MV-4-11 (cell line): ENCODE data around the gene RPS5.

ENCODE experiments used
- DNase-seq: peaks from one replicate; lab custom pipeline; 2025; lab: John Stamatoyannopoulos, UW

The RPS5 gene

DNA sequence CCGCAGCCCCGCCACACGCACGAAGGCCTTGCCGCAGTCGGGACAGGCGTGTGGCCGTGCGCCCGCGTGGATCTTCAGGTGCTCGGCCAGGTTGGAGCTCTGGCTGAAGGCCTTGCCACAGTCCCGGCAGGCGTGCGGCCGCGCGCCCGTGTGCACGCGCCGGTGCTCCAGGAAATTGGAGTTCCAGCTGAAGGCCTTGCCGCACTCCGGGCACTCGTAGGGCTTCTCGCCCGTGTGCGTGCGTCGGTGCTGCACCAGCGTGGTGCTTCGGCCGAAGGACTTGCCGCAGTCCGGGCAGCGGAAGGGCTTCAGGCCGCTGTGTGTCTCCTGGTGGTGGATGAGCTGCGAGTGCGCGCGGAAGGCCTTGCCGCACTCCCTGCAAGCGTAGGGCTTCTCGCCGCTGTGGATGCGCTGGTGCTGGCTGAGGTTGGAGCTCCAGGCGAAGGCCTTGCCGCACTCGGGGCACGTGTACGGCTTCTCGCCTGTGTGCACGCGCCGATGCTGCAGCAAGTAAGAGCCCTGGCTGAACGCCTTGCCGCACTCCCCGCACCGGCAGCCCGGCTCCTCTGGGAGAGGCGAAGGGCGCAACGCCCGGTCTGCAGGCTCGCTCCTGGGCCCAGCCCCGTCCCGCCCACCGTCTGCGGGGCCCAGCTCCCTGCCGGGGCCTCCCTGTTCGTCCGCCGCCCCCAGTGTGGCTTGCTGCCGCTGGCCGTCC lies 30.1 kb upstream of the RPS5 start:
- DNase-seq: no peak

DNA sequence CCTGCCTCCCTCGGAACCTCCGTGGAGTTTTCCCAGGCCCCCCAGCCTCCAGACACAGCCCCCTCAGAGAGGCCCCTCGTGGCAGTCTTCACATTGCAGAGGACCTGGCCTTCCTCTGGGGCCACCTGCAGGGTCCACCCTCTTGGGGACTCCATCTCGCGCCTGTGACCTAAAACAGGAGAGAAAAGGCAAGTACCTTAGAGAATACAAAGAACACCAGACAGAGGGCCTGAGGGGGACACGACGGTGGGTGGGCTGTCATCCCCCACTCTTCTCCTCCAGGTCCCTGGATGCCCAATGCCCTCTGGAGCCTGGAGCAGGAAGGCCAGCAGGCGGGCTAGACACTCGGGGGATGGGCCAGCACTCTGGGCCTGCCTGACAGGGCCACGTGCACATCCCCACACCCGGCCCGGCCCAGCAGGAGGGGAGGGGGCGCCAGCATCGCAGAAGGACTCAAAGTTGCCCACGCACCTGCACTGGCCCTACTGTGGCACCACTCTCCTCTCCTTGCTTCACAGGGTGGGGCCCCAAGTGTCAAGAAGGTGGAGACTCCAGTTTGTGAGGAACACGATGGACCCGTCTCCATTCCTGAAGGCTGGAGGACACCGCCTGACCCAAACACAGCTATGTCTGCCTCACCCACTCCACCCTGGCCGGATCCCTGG lies 29.5 kb upstream of the RPS5 start:
- no peak for DNase-seq

DNA sequence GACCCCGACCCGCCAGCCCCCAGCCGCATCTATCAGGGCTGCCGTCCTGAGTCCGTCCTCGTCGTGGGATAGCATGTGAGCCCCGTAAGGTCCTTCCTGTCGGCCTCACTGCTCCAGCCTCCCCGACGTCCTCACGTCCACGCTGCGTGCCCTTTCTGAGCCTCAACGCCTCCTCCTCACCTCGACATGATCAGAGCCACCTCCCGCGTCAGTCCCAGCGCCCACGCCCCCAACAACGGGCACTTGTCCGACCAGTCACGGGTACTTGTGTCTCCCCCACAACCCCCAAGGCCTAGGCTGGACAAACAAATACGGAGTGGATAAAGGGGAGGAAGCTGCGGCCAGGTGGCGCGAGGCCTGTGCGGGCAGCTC lies 25.2 kb upstream of the RPS5 start:
- DNase-seq: peak; percentile 54

DNA sequence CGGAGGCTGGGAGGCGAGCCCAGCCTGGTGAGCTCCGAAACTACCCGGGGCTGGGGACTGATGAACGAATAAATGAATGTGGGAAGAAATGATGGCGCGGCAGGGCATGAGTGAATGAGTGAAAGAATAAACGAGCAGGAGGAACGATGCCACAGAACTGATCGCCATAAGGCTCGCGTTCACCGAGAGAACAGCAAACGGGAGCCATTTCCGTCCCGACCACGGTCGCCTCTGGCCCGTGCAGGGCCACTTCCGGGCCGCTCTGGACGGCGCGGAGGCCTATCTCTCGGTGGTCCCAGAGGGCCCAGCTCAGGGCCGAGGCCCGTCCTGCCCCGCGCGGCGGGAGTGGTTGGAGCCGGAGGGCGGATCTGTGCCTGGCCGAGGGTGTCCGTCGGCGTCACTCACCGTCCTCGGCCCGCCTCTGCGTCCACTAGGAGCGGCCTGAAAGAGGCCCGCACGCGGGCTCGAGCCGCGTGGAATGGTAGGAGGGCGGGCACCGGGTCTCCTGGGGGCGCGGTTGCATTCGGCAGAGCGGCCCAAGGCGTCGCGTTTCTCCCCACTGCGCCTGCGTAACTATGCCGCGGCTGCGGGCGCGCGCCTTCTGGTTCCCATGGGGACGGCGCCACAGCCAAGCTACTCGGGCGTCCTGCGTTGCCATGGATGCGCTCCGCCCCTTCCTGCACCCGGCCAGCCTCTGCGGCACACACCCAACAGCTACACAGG lies 24.6 kb upstream of the RPS5 start, which contains the start of gene ZNF497:
ZNF497 (minus strand) TSS at position 480 of the 723 bp plus-strand sequence. CDS start 5,116 bp downstream, outside the sequence.
- peak; percentile 97 for DNase-seq

DNA sequence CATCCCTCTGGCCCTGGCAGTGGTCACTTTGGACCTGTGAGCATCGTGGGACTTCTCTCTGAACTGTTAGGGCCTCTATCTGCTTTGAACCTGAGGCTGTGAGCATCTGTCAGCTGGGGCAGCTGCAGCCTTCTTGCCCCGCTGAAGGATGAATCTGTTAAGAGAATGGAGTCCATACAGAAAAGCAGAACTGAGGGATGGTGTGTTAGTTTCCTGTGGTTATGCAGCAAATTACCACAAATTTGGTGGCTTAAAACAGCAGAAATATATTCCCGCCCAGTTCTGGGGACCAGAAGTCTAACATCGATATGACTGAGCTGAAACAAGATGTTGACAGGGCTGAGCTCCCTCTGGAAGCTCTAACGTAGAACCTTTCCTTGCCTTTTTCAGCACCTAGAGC lies 22.9 kb upstream of the RPS5 start:
- DNase-seq: peak; percentile 99

DNA sequence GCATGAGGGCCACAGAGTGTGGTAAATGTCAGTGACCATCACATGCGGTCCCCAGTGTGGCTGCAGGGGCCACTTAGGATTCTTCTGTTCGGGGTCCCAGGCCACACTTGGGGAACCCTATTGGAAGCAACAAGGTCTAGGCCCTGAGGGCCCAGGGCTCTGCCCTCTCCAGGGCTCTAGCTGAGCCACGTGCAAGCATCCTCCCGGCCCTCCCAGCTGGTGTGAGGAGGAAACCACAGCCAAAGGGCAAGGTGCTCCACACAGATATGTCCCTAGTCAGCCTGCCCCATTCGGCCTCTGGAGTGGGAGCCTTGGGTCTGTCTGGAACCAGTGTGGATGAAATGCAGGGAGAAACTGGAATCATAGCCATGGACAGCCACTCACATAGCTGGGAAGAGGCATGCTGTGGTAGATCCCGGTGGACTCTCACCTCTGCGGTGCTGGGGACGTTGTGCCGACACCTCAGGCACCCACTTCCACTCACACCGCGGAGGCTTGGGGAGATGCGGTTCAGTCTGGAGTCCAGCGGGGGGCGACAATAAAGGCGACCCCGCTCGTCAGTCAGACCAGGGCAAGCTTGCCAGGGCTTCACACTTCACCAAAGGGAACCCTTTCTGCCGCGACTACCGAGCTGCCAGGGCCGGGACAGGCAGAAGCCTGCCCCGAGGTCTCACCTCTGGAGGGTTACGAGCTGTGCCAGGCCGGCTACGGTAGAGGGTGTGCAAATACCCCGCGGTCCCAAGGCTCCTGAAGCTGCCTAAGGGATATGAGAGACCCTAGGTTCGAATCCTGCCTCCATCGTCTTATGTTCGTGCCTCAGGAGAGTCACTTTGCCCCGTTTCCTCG lies 20.3 kb upstream of the RPS5 start:
- no peak for DNase-seq

DNA sequence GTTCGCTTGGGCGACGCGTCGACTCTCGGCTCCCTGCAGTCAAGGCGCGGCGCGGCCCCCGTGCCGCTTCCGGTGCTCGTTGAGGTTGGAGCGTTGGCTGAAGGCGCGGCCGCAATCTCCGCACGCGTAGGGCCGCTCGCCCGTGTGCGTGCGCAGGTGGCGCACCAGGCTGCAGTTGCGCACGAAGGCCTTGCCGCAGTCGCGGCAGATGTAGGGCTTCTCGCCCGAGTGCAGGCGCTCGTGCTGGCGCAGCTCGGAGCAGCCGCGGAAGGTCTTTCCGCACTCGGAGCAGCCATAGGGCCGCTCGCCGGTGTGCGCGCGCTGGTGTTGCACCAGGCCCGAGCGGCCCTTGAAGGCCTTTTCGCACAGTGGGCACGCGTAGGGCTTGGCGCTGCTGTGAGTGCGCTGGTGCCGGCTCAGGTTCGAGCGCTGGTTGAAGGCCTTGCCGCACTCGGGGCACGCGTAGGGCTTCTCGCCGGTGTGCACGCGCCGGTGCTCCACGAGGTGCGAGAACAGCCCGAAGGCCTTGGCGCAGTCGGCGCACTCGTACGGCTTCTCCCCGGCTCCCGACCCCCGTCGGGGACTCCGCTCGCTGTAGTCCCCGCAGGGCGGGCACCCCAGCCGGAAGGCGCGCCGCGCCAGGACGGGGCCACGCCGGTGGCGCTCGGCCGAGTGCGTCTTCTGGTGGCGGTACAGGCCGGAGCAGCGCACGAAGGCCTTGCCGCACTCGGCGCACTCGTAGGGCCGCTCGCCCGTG lies 19.2 kb upstream of the RPS5 start:
- DNase-seq: no peak

DNA sequence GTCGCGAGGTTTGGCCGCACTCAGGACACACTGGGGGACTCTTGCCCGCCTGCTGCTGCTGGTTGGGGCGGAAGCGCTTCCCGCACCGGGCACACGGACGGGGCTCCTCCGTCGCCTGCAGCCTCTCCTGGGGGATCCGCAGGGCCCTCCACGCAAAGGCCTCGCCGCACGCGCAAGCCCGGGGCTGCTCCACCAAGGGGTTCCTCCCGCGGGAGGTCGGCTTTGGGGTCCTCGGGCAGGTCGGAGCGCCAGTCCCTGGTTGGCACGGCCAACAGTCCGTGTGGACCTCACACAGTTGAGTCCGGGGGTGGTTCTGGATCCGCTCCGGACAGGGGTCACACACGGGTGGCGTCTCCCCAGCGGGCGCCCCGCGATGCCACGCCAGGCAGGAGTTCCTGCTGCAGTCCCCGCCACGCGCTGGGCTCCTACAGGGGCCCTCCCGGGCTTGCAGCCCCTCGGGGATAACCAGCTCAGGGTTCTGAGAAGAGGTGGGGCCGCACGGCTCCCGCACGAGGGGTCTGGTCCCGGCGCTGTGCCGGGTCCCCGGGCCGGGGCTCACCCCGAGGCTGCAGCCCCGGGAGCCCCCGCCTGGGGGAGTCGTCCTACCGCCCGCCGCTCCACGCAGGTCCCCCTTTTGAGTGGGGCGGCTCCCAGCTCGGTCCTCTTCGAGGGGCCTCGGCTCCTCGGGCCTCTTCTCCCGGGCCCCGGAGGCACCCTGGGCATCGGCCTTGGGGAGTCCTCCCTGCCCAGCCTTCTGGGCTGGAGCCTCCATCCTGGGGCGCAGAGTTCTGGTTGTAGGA lies 18.3 kb upstream of the RPS5 start:
- DNase-seq: no peak

DNA sequence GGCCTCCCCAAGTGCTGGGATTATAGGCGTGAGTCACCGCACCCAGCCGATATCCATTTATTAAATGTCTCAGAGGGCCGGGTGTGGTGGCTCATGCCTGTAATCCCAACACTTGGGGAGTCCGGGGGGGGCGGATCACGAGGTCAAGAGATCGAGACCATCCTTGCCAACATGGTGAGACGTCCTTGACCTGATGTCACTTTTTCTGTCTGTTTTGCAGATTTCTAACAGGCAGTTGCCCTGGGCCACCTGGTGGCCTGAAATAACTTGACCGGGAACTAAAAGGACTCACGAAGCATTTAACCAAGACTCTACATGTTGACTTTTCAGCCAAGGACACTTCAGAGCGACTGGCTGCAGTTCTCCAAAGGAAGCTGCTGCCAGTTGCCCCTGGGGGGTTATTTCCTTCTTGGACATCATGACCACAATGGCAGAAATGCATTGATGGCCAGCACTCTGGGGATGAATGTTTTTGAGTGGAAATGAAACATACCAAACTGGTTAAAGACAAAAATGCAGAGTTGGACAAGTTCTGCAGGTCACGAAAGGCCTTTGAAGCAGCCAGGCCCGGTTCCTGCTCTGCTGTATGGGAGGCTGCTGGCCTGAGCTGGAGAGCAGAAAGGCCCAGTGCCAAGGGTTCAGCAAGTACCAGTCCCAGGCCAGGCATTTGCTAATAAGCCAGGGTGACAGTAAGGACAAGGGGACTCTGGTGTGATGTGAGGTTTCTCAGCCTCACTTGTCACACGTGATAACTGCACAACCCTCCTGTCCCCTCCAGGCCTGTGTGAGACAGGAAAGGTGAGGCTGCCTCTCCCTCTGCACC lies 14.5 kb upstream of the RPS5 start:
- DNase-seq: no peak

DNA sequence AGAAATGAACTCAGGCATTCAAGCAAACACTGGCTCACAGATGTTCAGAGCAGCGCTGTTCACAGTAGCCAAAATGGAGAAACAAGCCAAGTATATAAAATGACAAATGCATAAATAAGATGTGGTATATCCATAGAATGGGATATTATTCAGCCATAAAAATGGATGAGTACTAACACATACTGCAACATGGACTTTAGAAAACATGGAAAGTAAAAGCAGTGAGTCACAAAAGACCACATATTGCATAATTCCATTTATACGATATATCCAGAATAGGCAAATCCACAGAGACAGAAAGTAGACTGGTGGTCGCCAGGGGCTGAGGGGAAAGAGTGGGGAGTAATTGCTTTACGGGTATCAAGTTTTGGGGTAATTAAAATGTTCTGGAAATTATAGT lies 12.9 kb upstream of the RPS5 start:
- DNase-seq: peak; percentile 76

DNA sequence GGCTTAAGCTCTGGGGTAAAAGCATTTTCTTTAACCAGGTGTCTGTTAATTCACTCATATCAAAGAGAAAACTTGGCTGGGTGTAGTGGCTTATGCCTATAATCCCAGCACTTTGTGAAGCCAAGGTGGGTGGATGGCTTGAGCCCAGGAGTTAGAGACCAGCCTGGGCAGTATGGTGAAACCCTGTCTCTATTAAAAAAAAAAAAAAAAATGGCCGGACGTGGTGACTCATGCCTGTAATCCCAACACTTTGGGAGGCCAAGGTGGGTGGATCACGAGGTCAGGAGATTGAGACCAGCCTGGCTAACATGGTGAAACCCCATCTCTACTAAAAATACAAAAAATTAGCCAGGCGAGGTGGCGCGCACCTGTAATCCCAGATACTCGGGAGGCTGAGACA lies 10.3 kb upstream of the RPS5 start:
- peak; percentile 38 for DNase-seq

DNA sequence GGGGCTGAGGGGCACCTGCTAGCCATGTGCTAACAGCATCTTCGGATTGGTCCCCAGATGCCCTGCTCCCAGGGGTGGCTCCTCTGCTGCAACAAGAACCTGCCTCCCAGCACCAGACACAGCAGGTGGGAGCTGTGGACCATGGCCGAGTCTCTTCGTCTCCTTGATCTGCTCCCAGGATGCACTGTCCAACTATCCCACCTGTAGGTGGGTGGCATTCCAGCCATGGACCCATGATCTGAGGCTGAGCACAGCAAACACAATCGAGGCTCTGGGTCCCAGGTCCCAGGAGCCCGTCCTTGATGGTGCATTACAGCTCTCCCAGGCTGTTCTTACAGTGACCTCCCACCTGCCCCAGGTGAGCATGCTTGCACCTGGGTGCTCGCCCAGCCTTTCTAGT lies 7.8 kb upstream of the RPS5 start:
- no peak for DNase-seq

DNA sequence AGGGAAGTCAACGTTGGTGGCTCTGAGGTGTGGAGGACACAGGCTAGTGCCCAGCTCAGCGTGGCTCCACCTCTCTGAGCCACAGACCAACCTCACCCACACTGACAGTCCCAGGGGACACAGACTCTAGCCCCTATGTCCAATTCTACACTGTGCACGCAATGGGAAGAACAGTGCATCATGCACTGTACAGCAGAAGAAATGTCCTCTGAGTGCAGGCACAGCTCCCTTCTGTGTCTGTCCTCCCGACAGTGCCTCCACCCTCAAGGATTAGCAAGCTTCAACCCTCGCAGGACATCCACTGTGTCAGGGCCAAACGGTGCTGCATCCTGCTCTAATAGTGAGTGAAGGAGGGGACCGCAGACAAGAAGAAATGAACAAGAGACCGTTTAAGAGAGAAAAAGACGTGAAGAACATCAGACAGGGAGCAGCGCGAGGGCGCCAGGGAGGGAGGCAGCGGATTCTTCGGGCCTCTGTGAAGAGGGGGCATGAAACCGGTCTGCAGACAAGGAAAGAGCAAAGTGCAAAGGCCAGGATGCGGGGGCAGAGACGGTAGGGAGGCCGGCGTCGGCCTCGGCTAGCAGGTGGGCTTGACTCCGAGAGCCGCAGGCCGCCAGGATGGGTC lies 6.9 kb upstream of the RPS5 start:
- no peak for DNase-seq

DNA sequence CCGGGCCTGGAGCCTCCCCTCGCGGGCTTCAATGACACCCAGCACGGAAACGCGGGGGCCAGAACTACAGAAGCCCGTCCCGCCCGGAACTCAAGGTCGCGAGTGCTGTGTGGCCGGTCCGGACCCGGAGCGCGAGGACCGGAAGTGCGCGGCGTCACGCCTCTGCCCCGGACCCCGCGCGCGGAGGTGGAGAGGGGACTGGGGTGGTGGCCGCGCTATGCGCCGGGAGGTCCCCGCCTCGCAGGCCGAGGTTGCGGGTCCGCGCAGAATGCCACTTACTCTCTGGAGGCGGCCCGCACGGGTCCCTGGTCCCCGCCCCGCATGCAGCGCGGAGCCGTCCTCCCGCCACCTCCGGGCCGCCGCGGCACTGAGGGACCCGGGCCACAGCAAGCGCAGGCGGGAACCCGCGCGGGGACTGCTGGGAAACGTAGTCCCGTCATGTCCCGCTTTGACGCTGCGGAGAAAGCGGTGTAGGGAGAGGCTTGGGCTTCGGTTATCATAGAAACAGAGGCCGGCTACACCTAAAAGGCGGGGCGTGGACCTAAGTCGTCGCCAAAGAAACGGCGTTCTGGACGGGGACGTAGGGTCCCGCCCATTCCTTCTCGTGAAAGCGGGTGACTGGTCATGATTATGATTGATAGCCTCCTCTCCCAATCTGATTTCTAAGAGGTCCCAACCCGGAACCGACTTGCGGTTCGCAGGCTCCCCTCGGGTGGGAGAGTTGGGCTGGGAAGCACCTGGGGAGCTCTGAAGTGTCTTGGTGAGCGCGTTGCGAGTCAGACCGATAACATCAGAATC lies 6.2 kb upstream of the RPS5 start, which contains the start of gene ZNF837:
ZNF837 (minus strand) TSS at position 369 of the 798 bp plus-strand sequence. CDS start 11,698 bp downstream, outside the sequence.
- peak; percentile 100 for DNase-seq

DNA sequence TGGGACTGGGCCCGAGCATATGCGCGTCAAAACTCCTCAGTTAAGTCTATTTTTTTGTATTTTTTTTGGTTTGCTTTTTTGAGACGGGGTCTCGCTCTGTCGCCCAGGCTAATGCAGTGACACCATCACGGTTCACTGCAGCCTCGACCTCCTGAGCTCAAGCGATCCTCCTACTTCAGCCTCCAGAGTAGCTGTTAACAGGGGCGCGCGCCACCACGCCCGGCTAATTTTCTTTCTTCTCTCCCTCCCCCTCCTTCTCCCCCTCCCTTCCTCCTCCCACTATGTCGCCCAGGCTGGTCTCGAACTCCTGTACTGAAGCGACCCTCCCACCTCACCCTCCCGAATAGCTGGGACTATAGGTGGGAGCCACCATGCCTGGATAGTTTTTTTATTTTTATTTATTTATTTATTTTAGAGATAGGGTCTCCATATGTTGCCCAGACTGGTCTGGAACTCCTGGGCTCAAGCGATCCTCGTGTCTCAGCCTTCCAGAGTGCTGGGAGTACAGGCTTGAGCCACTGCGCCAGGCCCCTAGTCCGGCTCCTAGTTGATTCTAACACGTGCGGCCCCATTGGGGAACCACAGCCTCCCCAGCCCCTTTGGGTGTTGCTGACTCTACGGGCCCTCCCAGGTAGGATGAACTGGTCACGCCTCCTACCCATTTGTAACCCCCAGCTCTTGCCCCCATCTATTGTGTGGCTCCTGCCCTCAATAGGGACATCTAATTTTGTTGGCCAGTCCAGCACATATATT lies 5.4 kb upstream of the RPS5 start:
- no peak for DNase-seq

DNA sequence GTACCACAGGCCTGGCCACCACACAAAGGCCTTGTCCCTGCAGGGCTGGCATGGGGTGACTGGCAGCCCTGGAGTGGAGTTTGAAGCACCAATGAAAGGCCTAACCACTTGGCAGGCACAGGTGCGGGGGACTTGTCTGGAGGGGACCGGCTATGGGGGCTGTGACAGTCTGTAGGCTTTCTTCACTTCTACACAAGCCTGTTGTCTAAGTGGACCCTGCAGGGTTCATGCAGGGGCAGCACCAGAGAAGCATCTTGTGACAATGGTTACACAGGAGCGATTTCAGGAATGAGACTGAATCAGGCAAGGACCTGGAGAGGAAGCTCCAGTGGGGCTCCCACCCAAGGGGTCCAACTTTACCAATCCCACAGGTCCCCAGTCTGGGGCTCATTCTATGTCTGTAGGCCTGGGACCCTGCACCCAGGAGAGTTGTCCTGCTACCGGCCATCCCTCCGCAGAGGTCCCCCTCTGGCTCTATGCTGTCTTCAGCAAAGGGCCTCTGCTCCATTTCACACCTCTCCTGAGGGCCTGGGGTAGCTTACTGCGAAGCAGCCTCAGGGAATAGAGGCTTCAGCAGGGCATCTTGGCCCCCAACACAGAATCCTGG lies 4.0 kb upstream of the RPS5 start:
- DNase-seq: no peak

DNA sequence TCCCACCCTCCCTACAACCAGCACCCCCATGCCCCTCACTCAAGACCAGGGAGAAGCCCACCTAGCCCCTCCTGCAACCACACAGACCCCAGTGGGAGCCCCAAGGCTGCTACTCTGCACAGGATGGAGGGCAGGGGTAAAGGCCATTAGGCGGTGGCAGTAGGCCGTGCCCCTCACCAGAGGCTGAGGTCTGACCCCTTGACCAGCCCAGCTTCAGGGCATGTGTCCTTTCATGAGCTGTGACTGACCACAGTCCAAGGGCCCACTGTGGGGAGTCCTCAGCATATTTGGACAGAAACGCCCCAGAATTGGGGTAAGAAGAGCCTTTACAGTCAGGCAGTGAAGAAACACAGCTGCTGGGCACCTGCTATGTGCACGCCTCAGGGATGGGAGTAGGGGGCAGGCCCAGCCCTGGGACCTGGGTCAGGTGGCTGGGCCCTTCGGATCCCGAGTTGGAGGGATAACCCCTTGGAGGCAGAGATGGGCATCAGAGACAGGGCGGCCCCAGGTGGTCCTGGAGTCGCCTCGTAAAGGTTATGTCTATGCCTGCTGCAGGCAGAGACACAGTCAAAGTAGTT lies 1.7 kb upstream of the RPS5 start:
- no peak for DNase-seq
